HEK293 (cell line): Measurements from ENCODE around the gene GPR132.
A peak's percentile ranks its signal among the peaks of the same experiment; 100 is the strongest.

Source experiments
- BCL11A ChIP-seq: fragments of 450-650 bp; formaldehyde crosslinking; IDR thresholded peaks from 2 replicates; pipeline ENCODE4 v1.5.1; 2016; ENCODE audit warnings: low read depth, missing biosample characterization, missing genetic modification characterization
- GFI1B ChIP-seq: fragments of 450-650 bp; formaldehyde crosslinking; IDR thresholded peaks from 2 replicates; pipeline ENCODE4 v1.5.1; 2016; ENCODE audit warnings: missing biosample characterization, missing genetic modification characterization
- INSM2 ChIP-seq: fragments of 450-650 bp; formaldehyde crosslinking; IDR thresholded peaks from 2 replicates; pipeline ENCODE4 v1.5.1; 2016; ENCODE audit warnings: missing biosample characterization, missing genetic modification characterization
- MZF1 ChIP-seq: fragments of 450-650 bp; formaldehyde crosslinking; IDR thresholded peaks from 2 replicates; pipeline ENCODE4 v1.5.1; 2017; ENCODE audit warnings: missing biosample characterization, missing genetic modification characterization, borderline replicate concordance
- OVOL3 ChIP-seq: fragments of 450-650 bp; formaldehyde crosslinking; IDR thresholded peaks from 2 replicates; pipeline ENCODE4 v1.5.1; 2016; ENCODE audit warnings: missing biosample characterization, missing genetic modification characterization
- RBAK ChIP-seq: fragments of 450-650 bp; formaldehyde crosslinking; IDR thresholded peaks from 2 replicates; pipeline ENCODE4 v1.5.1; 2016; ENCODE audit warnings: missing biosample characterization, missing genetic modification characterization
- TCF7L2 ChIP-seq: IDR thresholded peaks from 2 replicates; pipeline ENCODE4 v1.6.1; 2011; ENCODE audit warnings: low read depth, mild to moderate bottlenecking, inconsistent platforms, low read length, moderate library complexity, borderline replicate concordance
- YY2 ChIP-seq: fragments of 450-650 bp; formaldehyde crosslinking; IDR thresholded peaks from 2 replicates; pipeline ENCODE4 v1.5.1; 2016; ENCODE audit warnings: missing biosample characterization, missing genetic modification characterization
- ZBTB49 ChIP-seq: fragments of 450-650 bp; formaldehyde crosslinking; IDR thresholded peaks from 2 replicates; pipeline ENCODE4 v1.5.1; 2016; ENCODE audit warnings: missing biosample characterization, missing genetic modification characterization, low read depth
- ZBTB7A ChIP-seq: fragments of 450-650 bp; formaldehyde crosslinking; IDR thresholded peaks from 2 replicates; pipeline ENCODE4 v1.5.1; 2016; ENCODE audit warnings: low read depth, missing biosample characterization, missing genetic modification characterization
- ZFP3 ChIP-seq: fragments of 450-650 bp; formaldehyde crosslinking; IDR thresholded peaks from 2 replicates; pipeline ENCODE4 v1.5.1; 2016; ENCODE audit warnings: low read depth, missing biosample characterization, missing genetic modification characterization
- ZFP37 ChIP-seq: fragments of 450-650 bp; formaldehyde crosslinking; IDR thresholded peaks from 2 replicates; pipeline ENCODE4 v1.5.1; 2016; ENCODE audit warnings: missing biosample characterization, missing genetic modification characterization
- ZNF140 ChIP-seq: fragments of 450-650 bp; formaldehyde crosslinking; IDR thresholded peaks from 2 replicates; pipeline ENCODE4 v1.5.1; 2016; ENCODE audit warnings: missing biosample characterization, missing genetic modification characterization
- ZNF18 ChIP-seq: fragments of 450-650 bp; formaldehyde crosslinking; IDR thresholded peaks from 2 replicates; pipeline ENCODE4 v1.5.1; 2016; ENCODE audit warnings: missing biosample characterization, missing genetic modification characterization
- ZNF341 ChIP-seq: fragments of 450-650 bp; formaldehyde crosslinking; IDR thresholded peaks from 2 replicates; pipeline ENCODE4; 2016; ENCODE audit warnings: low read depth, missing biosample characterization, missing genetic modification characterization
- ZNF350 ChIP-seq: fragments of 450-650 bp; formaldehyde crosslinking; IDR thresholded peaks from 2 replicates; pipeline ENCODE4 v1.5.0; 2017; ENCODE audit warnings: missing biosample characterization, mild to moderate bottlenecking, missing genetic modification characterization
- ZNF37A ChIP-seq: fragments of 450-650 bp; IDR thresholded peaks from 2 replicates; pipeline ENCODE4 v1.5.1; 2018; ENCODE audit warnings: missing biosample characterization, missing genetic modification characterization
- ZNF404 ChIP-seq: fragments of 450-650 bp; formaldehyde crosslinking; IDR thresholded peaks from 2 replicates; pipeline ENCODE4 v1.5.1; 2017; ENCODE audit warnings: missing biosample characterization, missing genetic modification characterization
- ZNF473 ChIP-seq: fragments of 450-650 bp; formaldehyde crosslinking; IDR thresholded peaks from 2 replicates; pipeline ENCODE4 v1.5.1; 2017; ENCODE audit warnings: missing biosample characterization, missing genetic modification characterization
- ZNF48 ChIP-seq: fragments of 450-650 bp; formaldehyde crosslinking; IDR thresholded peaks from 2 replicates; pipeline ENCODE4 v1.5.1; 2016; ENCODE audit warnings: missing biosample characterization, missing genetic modification characterization
- ZNF544 ChIP-seq: fragments of 450-650 bp; formaldehyde crosslinking; IDR thresholded peaks from 2 replicates; pipeline ENCODE4 v1.5.0; 2017; ENCODE audit warnings: missing biosample characterization, missing genetic modification characterization
- ZNF571 ChIP-seq: fragments of 450-650 bp; formaldehyde crosslinking; IDR thresholded peaks from 2 replicates; pipeline ENCODE4 v1.5.0; 2017; ENCODE audit warnings: missing biosample characterization, missing genetic modification characterization
- ZNF600 ChIP-seq: fragments of 450-650 bp; formaldehyde crosslinking; IDR thresholded peaks from 2 replicates; pipeline ENCODE4 v1.5.1; 2016; ENCODE audit warnings: missing biosample characterization, missing genetic modification characterization
- ZNF624 ChIP-seq: fragments of 450-650 bp; formaldehyde crosslinking; IDR thresholded peaks from 2 replicates; pipeline ENCODE4 v1.5.1; 2017; ENCODE audit warnings: missing biosample characterization, missing genetic modification characterization
- ZNF664 ChIP-seq: fragments of 450-650 bp; formaldehyde crosslinking; IDR thresholded peaks from 2 replicates; pipeline ENCODE4 v1.5.1; 2016; ENCODE audit warnings: missing biosample characterization, missing genetic modification characterization
- ZNF747 ChIP-seq: fragments of 450-650 bp; formaldehyde crosslinking; IDR thresholded peaks from 2 replicates; pipeline ENCODE4 v1.5.1; 2016; ENCODE audit warnings: missing biosample characterization, missing genetic modification characterization
- ZNF777 ChIP-seq: fragments of 450-650 bp; formaldehyde crosslinking; IDR thresholded peaks from 2 replicates; pipeline ENCODE4 v1.5.1; 2017; ENCODE audit warnings: missing biosample characterization, missing genetic modification characterization, borderline replicate concordance
- ZNF830 ChIP-seq: fragments of 450-650 bp; IDR thresholded peaks from 2 replicates; pipeline ENCODE4 v1.5.0; 2018; ENCODE audit warnings: missing biosample characterization, missing genetic modification characterization, low read depth, mild to moderate bottlenecking, moderate library complexity
- ZNF843 ChIP-seq: fragments of 450-650 bp; formaldehyde crosslinking; IDR thresholded peaks from 2 replicates; pipeline ENCODE4 v1.5.1; 2016; ENCODE audit warnings: missing biosample characterization, missing genetic modification characterization
- TF ChIP-seq, protein P1 (sequence below): fragments of 450-650 bp; formaldehyde crosslinking; IDR thresholded peaks from 2 replicates; pipeline ENCODE4 v1.5.1; 2016; ENCODE audit warnings: missing biosample characterization, missing genetic modification characterization
- TF ChIP-seq, protein P2 (sequence below): fragments of 450-650 bp; formaldehyde crosslinking; IDR thresholded peaks from 2 replicates; pipeline ENCODE4 v1.5.1; 2016; ENCODE audit warnings: missing biosample characterization, missing genetic modification characterization
- TF ChIP-seq, protein P3 (sequence below): fragments of 450-650 bp; IDR thresholded peaks from 2 replicates; pipeline ENCODE4 v1.5.1; 2018; ENCODE audit warnings: missing biosample characterization, missing genetic modification characterization

Gene GPR132

GRCh38 chr14:105045710-105046326 is 19.4 kb downstream of the GPR132 start (continued):
- TF ChIP-seq ZBTB49 (tag by site-specific recombination) (no peak), RBAK (tag by site-specific recombination) (no peak), ZNF473 (tag by site-specific recombination) (no peak), ZNF37A (no peak), ZBTB7A (tag by site-specific recombination) (no peak), ZNF404 (tag by site-specific recombination) (no peak), ZNF140 (tag by site-specific recombination) (no peak), TCF7L2 (no peak), ZNF843 (tag by site-specific recombination) (no peak), ZNF830 (tag by site-specific recombination) (no peak), ZNF777 (tag by site-specific recombination) (no peak), ZNF600 (tag by site-specific recombination) (peak; percentile 54), ZFP3 (tag by site-specific recombination) (no peak), ZNF341 (tag by site-specific recombination) (no peak), INSM2 (tag by site-specific recombination) (no peak), OVOL3 (tag by site-specific recombination) (no peak), ZNF664 (tag by site-specific recombination) (no peak), ZNF624 (tag by site-specific recombination) (no peak), BCL11A (tag by site-specific recombination) (no peak), ZNF747 (tag by site-specific recombination) (no peak), ZNF48 (tag by site-specific recombination) (no peak), YY2 (tag by site-specific recombination) (no peak), ZNF350 (tag by site-specific recombination) (no peak), ZNF544 (tag by site-specific recombination) (no peak), GFI1B (no peak), MZF1 (tag by site-specific recombination) (no peak), ZNF571 (tag by site-specific recombination) (no peak), ZNF18 (tag by site-specific recombination) (no peak), ZFP37 (tag by site-specific recombination) (no peak)
- TF ChIP-seq, protein P1, sequence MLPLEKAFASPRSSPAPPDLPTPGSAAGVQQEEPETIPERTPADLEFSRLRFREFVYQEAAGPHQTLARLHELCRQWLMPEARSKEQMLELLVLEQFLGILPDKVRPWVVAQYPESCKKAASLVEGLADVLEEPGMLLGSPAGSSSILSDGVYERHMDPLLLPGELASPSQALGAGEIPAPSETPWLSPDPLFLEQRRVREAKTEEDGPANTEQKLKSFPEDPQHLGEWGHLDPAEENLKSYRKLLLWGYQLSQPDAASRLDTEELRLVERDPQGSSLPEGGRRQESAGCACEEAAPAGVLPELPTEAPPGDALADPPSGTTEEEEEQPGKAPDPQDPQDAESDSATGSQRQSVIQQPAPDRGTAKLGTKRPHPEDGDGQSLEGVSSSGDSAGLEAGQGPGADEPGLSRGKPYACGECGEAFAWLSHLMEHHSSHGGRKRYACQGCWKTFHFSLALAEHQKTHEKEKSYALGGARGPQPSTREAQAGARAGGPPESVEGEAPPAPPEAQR (tag by site-specific recombination) = 0 out of 2 replicates have a peak, but pooled peaks have one; percentile 55
- TF ChIP-seq, protein P2, sequence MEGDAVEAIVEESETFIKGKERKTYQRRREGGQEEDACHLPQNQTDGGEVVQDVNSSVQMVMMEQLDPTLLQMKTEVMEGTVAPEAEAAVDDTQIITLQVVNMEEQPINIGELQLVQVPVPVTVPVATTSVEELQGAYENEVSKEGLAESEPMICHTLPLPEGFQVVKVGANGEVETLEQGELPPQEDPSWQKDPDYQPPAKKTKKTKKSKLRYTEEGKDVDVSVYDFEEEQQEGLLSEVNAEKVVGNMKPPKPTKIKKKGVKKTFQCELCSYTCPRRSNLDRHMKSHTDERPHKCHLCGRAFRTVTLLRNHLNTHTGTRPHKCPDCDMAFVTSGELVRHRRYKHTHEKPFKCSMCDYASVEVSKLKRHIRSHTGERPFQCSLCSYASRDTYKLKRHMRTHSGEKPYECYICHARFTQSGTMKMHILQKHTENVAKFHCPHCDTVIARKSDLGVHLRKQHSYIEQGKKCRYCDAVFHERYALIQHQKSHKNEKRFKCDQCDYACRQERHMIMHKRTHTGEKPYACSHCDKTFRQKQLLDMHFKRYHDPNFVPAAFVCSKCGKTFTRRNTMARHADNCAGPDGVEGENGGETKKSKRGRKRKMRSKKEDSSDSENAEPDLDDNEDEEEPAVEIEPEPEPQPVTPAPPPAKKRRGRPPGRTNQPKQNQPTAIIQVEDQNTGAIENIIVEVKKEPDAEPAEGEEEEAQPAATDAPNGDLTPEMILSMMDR (tag by site-specific recombination) = peak; percentile 96
- TF ChIP-seq, protein P3, sequence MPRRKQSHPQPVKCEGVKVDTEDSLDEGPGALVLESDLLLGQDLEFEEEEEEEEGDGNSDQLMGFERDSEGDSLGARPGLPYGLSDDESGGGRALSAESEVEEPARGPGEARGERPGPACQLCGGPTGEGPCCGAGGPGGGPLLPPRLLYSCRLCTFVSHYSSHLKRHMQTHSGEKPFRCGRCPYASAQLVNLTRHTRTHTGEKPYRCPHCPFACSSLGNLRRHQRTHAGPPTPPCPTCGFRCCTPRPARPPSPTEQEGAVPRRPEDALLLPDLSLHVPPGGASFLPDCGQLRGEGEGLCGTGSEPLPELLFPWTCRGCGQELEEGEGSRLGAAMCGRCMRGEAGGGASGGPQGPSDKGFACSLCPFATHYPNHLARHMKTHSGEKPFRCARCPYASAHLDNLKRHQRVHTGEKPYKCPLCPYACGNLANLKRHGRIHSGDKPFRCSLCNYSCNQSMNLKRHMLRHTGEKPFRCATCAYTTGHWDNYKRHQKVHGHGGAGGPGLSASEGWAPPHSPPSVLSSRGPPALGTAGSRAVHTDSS = no peak
